ENCODE data around the gene UFM1. TPM values are rescaled to one million over a fixed set of nuclear protein-coding genes. Genes with fewer than 3 reads are reported as not detected.

UFM1 gene
- total RNA-seq: 110 and 123 TPM in 2 replicates

DNA sequence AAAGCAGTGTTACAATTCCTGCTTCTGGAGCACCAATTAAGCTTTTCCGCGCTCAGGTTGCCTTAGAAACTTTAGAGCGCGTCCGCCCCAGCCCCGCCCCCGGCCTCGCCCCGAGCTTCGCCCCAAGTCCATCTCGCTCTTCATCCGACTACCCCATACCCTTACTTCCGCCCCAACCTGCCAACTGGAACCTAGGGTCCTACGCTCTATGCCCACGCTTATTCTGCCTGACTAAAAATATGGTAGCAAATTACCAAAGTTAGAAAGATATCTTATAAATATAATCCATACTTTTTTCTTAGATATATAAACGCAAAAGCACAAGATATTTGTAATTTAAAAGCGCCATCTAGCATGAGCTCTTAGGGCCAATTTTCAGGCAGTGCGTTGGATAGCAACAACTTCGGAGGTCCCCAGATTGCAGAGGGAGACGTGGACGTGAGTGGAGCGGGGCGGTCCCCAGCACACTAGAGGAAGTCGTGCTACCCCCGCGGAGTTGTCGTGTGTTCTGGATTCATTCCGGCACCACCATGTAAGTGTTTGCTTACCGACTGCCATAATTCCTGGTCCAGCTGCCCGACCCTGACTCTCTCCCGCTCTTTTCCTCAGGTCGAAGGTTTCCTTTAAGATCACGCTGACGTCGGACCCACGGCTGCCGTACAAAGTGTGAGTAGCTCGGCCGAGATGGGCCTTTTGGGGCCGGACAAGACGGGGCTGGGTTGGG, at the start of gene UFM1:
UFM1 (plus strand) TSS at position 462 of the 724 bp plus-strand sequence; CDS start at position 531, 69 bp downstream.

Measured in hair follicle dermal papilla cell (primary cell).